GM12873 (cell line): ENCODE results near the gene TIMM13.

Experiments
- CTCF ChIP-seq: IDR thresholded peaks from 2 replicates; pipeline ENCODE4 v1.5.1; 2012; ENCODE audit warnings: low read depth, mild to moderate bottlenecking, moderate library complexity, low read length, control low read depth; ENCODE audit not compliant: insufficient read depth; ENCODE audit errors: missing control alignments

TIMM13 gene

GRCh38 chr19:2394054-2394441 is 33.3 kb downstream of the TIMM13 start:
- no peak for TF ChIP-seq CTCF

GRCh38 chr19:2392366-2392765 is 35.0 kb downstream of the TIMM13 start:
- no peak for TF ChIP-seq CTCF

GRCh38 chr19:2391118-2391725 is 36.2 kb downstream of the TIMM13 start:
- peak; percentile 80 for TF ChIP-seq CTCF

GRCh38 chr19:2389594-2389993 is 37.8 kb downstream of the TIMM13 start:
- TF ChIP-seq CTCF: no peak

- no peak for TF ChIP-seq CTCF
Measured at GRCh38 chr19:2387367-2388288, 39.8 kb downstream of the TIMM13 start.

- TF ChIP-seq CTCF: no peak
Measured at GRCh38 chr19:2385053-2385721, 42.2 kb downstream of the TIMM13 start.
